HCT116 (cell line): ENCODE results near the gene HIVEP3. TPM values are rescaled to one million over a fixed set of nuclear protein-coding genes. Genes with fewer than 3 reads are reported as not detected.

Experiments used
- ATAC-seq: fragments of 200-7000 bp; cut with Tn5 transposase; 2 replicates; pipeline ENCODE4 v1.9.1; 2020; ENCODE audit warnings: mild to moderate bottlenecking, moderate library complexity
- BruUV-seq: library from RNA; stranded (reverse); fragments of 400-500 nt; replicated peaks from 2 replicates; lab custom pipeline; 2021; lab: Mats Ljungman, UMichigan
- CTCF ChIA-PET: fragments of 300-600 bp; sonication (Branson Sonifier 250); formaldehyde crosslinking; loops from one replicate; lab custom pipeline; 2021; ENCODE audit warnings: antibody characterized with exemption; lab: Charles Lee
- POLR2A ChIA-PET: fragments of 300-600, 350-600 bp; sonication (Branson Sonifier 250); formaldehyde crosslinking; loops from one replicate; lab custom pipeline; 2021; ENCODE audit warnings: antibody characterized with exemption; lab: Charles Lee
- RAD21 ChIA-PET, 2 experiments: fragments of 300-600 bp; sonication (Branson Sonifier 250); formaldehyde crosslinking; loops; one replicate each; lab custom pipeline; 2023; ENCODE audit warnings: low total read pairs in 2 of 2; ENCODE audit not compliant: uncharacterized antibody in 2 of 2, unreplicated experiment in 2 of 2, low non-redundant PET in 1 of 2; lab: Charles Lee
- DNase-seq: peaks from one replicate; pipeline ENCODE4 v3.0.0-alpha.2; 2010; ENCODE audit warnings: low read depth, low spot score
- H2AFZ ChIP-seq: fragments of 200-600 bp; shearing (Covaris generic), sonication (generic); 2 replicates; pipeline ENCODE4 v1.6.1; 2017; ENCODE audit warnings: low read depth, mixed run types, mixed read lengths, antibody characterized with exemption, low read length; ENCODE audit not compliant: poor library complexity, severe bottlenecking
- H3K27ac ChIP-seq: 2 replicates; pipeline ENCODE4 v1.5.1; 2012; ENCODE audit warnings: low read depth, low read length
- H3K27me3 ChIP-seq: fragments of 200-600 bp; sonication (generic); 2 replicates; pipeline ENCODE4 v1.6.1; 2016; ENCODE audit warnings: mixed run types, low read length, mixed read lengths; ENCODE audit not compliant: insufficient read depth
- H3K36me3 ChIP-seq, 2 experiments: fragments of 200-500 bp in 1 of 2; fragments of 200-600 bp in 1 of 2; sonication (Bioruptor generic) in 1 of 2; sonication (generic) in 1 of 2; 2 replicates each; pipeline versions ENCODE4 v1.5.1 to v1.6.1; 2014 to 2016; ENCODE audit warnings: low read length in 2 of 2, inconsistent platforms in 1 of 2, mixed read lengths in 1 of 2, mixed run types in 1 of 2; ENCODE audit not compliant: insufficient read depth in 2 of 2, control insufficient read depth in 1 of 2
- H3K4me1 ChIP-seq, 2 experiments: fragments of 200-600 bp in 1 of 2; sonication (generic) in 1 of 2; 2 replicates each; pipeline versions ENCODE4 v1.5.1 to v1.6.1; 2012 to 2017; ENCODE audit warnings: low read length in 2 of 2, inconsistent platforms in 1 of 2, mild to moderate bottlenecking in 1 of 2, mixed read lengths in 1 of 2, mixed run types in 1 of 2, moderate library complexity in 1 of 2; ENCODE audit not compliant: insufficient read depth in 2 of 2, control insufficient read depth in 1 of 2
- H3K4me2 ChIP-seq: fragments of 200-600 bp; sonication (generic); 2 replicates; pipeline ENCODE4 v1.6.1; 2017; ENCODE audit warnings: mixed run types, low read length, mixed read lengths
- H3K4me3 ChIP-seq, 2 experiments: fragments of 200-600 bp in 1 of 2; sonication (generic) in 1 of 2; replicated peaks in 1 of 2; 2 replicates each; pipeline ENCODE4 v1.5.1; 2011 to 2016; ENCODE audit warnings: low read length in 2 of 2, control low read depth in 1 of 2, low read depth in 1 of 2, mild to moderate bottlenecking in 1 of 2, mixed read lengths in 1 of 2, mixed run types in 1 of 2
- H3K79me2 ChIP-seq: fragments of 200-600 bp; sonication (generic); 2 replicates; pipeline ENCODE4 v1.6.1; 2017; ENCODE audit warnings: mild to moderate bottlenecking, mixed run types, low read length, moderate library complexity, mixed read lengths; ENCODE audit not compliant: insufficient read depth
- H3K9ac ChIP-seq: fragments of 200-600 bp; sonication (generic); 2 replicates; pipeline ENCODE4 v1.6.1; 2016; ENCODE audit warnings: low read length, mixed read lengths
- H3K9me2 ChIP-seq: fragments of 200-600 bp; sonication (generic), shearing (Covaris generic); 2 replicates; pipeline ENCODE4 v1.6.1; 2017; ENCODE audit warnings: mixed run types, mild to moderate bottlenecking, moderate library complexity; ENCODE audit not compliant: insufficient read depth
- H3K9me3 ChIP-seq, 2 experiments: fragments of 200-500 bp in 1 of 2; fragments of 200-600 bp in 1 of 2; sonication (Bioruptor generic) in 1 of 2; sonication (generic) in 1 of 2; 2 replicates each; pipeline ENCODE4 v1.6.1; 2014 to 2017; ENCODE audit warnings: low read length in 2 of 2, mixed read lengths in 2 of 2, inconsistent platforms in 1 of 2, low read depth in 1 of 2, mild to moderate bottlenecking in 1 of 2, mixed run types in 1 of 2, moderate library complexity in 1 of 2; ENCODE audit not compliant: control insufficient read depth in 1 of 2, insufficient read depth in 1 of 2
- H4K20me1 ChIP-seq: fragments of 200-600 bp; sonication (generic), shearing (Covaris generic); 2 replicates; pipeline ENCODE4 v1.6.1; 2017; ENCODE audit warnings: mixed run types, mild to moderate bottlenecking, moderate library complexity; ENCODE audit not compliant: insufficient read depth
- CBX3 ChIP-seq: IDR thresholded peaks from 2 replicates; pipeline ENCODE4 v1.6.1; 2012; ENCODE audit warnings: low read depth
- CEBPB ChIP-seq: IDR thresholded peaks from 2 replicates; pipeline ENCODE4 v1.6.1; 2012; ENCODE audit warnings: low read depth
- EGR1 ChIP-seq: IDR thresholded peaks from 2 replicates; pipeline ENCODE4 v1.6.1; 2012; ENCODE audit warnings: low read depth
- JUND ChIP-seq: IDR thresholded peaks from 2 replicates; pipeline ENCODE4 v1.6.1; 2012
- SIN3A ChIP-seq: IDR thresholded peaks from 2 replicates; pipeline ENCODE4 v1.6.1; 2012; ENCODE audit warnings: low read depth
- SRF ChIP-seq: IDR thresholded peaks from 2 replicates; pipeline ENCODE4 v1.6.1; 2012; ENCODE audit warnings: low read depth
- YY1 ChIP-seq: IDR thresholded peaks from 2 replicates; pipeline ENCODE4 v1.6.1; 2011; ENCODE audit warnings: low read length, low read depth, moderate library complexity, mild to moderate bottlenecking; ENCODE audit not compliant: insufficient replicate concordance; ENCODE audit errors: extremely low read depth
- ZBTB33 ChIP-seq: IDR thresholded peaks from 2 replicates; pipeline ENCODE4 v1.6.1; 2011; ENCODE audit warnings: mild to moderate bottlenecking, low read length, moderate library complexity; ENCODE audit not compliant: insufficient replicate concordance; ENCODE audit errors: extremely low read depth
- ZFX ChIP-seq: fragments of 450-650 bp; IDR thresholded peaks from 2 replicates; pipeline ENCODE4 v1.6.1; 2017
- intact Hi-C: fragments of 100-400 bp; cut with micrococcal nuclease; formaldehyde crosslinking; loops from 2 replicates; pipeline ENCODE4 v1.10.0; 2022
- total RNA-seq: library from RNA; stranded (reverse); gene quantifications from one replicate; pipeline ENCODE4 v1.2.1, GENCODE V29; 2021; ENCODE audit not compliant: unreplicated experiment

The HIVEP3 gene
- total RNA-seq, 1 experiment from 2014 or later = 7.1 TPM

GRCh38 chr1:41876576-41877445, 41.9 kb downstream of the HIVEP3 start:
- ChIA-PET CTCF (no interaction called here), POLR2A (no interaction called here), RAD21 (no interaction called here)
- BruUV-seq = no TSS peak
- H3K79me2 ChIP-seq = no peaks in the 10 kb centered on the region
- no peaks in the 10 kb centered on the region for H4K20me1 ChIP-seq
- TF ChIP-seq JUND = no peak
- TF ChIP-seq ZBTB33 = no peak
- TF ChIP-seq SIN3A = no peak
- no peak for TF ChIP-seq YY1
- TF ChIP-seq SRF = no peak
- TF ChIP-seq ZFX = no peak
- no peak for TF ChIP-seq EGR1
- no peak for TF ChIP-seq CEBPB
- TF ChIP-seq CBX3 = no peak
- no peak overlapping the region for H3K4me3 ChIP-seq
- no peaks in the 10 kb centered on the region for H3K36me3 ChIP-seq
- no peak overlapping the region for H2AFZ ChIP-seq
- H3K4me1 ChIP-seq = peaks cover 14 to 24% of the 10 kb centered on the region in 2 experiments; a peak in 3 of 4 replicates
- H3K9ac ChIP-seq = no peak overlapping the region
- intact Hi-C loops = no loop called here
- no peak overlapping the region for H3K27ac ChIP-seq
- H3K27me3 ChIP-seq = no peaks in the 10 kb centered on the region; the same call in 1 of the 2 replicates
- ATAC-seq = no peak
- no peaks in the 10 kb centered on the region for H3K9me3 ChIP-seq
- no peak for DNase-seq
- H3K4me2 ChIP-seq = no peak overlapping the region
- no peaks in the 10 kb centered on the region for H3K9me2 ChIP-seq
